NT2/D1 (cell line): ENCODE measurements around the gene ERC2.

Experiments
- SUZ12 ChIP-seq: IDR thresholded peaks from 2 replicates; pipeline ENCODE4 v1.6.1; 2011; ENCODE audit not compliant: insufficient read length, insufficient read depth; ENCODE audit errors: extremely low read depth
- YY1 ChIP-seq: IDR thresholded peaks from 2 replicates; pipeline ENCODE4 v1.6.1; 2011; ENCODE audit not compliant: insufficient read length, insufficient read depth
- ZNF274 ChIP-seq: IDR thresholded peaks from 2 replicates; pipeline ENCODE4 v1.6.1; 2011; ENCODE audit warnings: mild to moderate bottlenecking, low read depth, low read length

GRCh38 chr3:55802816-55803215, 665.5 kb downstream of the ERC2 start:
- no peak for TF ChIP-seq ZNF274
- no peak for TF ChIP-seq YY1
- no peak for TF ChIP-seq SUZ12
